ENCODE data around the gene PROSER2.

- TF ChIP-seq POLR2A (IDR thresholded peaks at IDR 0.05; ENCODE audit: insufficient read depth in 1 of 2, low read depth in 2 of 2, low read length in 2 of 2) (no peak), ELK4 (CRISPR knock-in tag; IDR thresholded peaks at IDR 0.05; ENCODE audit: borderline replicate concordance) (no peak), SP2 (CRISPR knock-in tag; IDR thresholded peaks at IDR 0.05) (no peak), ETS1 (CRISPR knock-in tag; IDR thresholded peaks at IDR 0.05) (no peak), HDAC6 (IDR thresholded peaks at IDR 0.05; ENCODE audit: low read depth, low read length) (no peak), YY1 (IDR thresholded peaks at IDR 0.05; ENCODE audit: insufficient read depth, insufficient replicate concordance, low read depth, low read length) (no peak), FIP1L1 (IDR thresholded peaks at IDR 0.05; ENCODE audit: borderline replicate concordance, insufficient read depth, low read depth, low read length) (no peak), ATRX (CRISPR knock-in tag; IDR thresholded peaks at IDR 0.05; ENCODE audit: borderline replicate concordance) (no peak), HMGXB3 (CRISPR knock-in tag; IDR thresholded peaks at IDR 0.05; ENCODE audit: borderline replicate concordance) (no peak)
Observed at GRCh38 chr10:11823989-11824346, 812 bp downstream of the PROSER2 start.

Data from HepG2 (cell line).